H1 (cell line): ENCODE data around the gene USP12. TPM values are rescaled to one million over a fixed set of nuclear protein-coding genes. Genes with fewer than 3 reads are reported as not detected.

Experiments
- CHD7 ChIP-seq: fragments of 300-600 bp; sonication (generic); IDR thresholded peaks from 2 replicates; pipeline ENCODE4 v1.7.1; 2012; ENCODE audit warnings: low read length, moderate library complexity, mild to moderate bottlenecking, inconsistent platforms; ENCODE audit not compliant: insufficient replicate concordance
- EGR1 ChIP-seq: IDR thresholded peaks from 2 replicates; pipeline ENCODE4 v1.6.1; 2011; ENCODE audit warnings: low read depth, low read length, borderline replicate concordance
- PHF8 ChIP-seq: fragments of 200-600 bp; sonication (generic); conservative IDR thresholded peaks from 2 replicates; pipeline ENCODE4 v1.7.1; 2012; ENCODE audit warnings: low read depth, mild to moderate bottlenecking, inconsistent platforms, low read length, moderate library complexity
- RXRA ChIP-seq: IDR thresholded peaks from 2 replicates; pipeline ENCODE4 v1.6.1; 2011; ENCODE audit warnings: low read depth, mild to moderate bottlenecking, low read length, moderate library complexity; ENCODE audit not compliant: insufficient read depth
- polyA plus RNA-seq, 7 experiments: library from polyadenylated mRNA; depleted of rRNA in 3 of 7; stranded (reverse) in 5 of 7; unstranded in 2 of 7; fragments of >200 nt in 5 of 7; fragments of 200-250 nt in 2 of 7; gene quantifications; 1 replicate in 5 of 7; 2 replicates in 1 of 7; 4 replicates in 1 of 7; pipeline versions ENCODE4 v1.2.1 to v1.2.3, GENCODE V29; 2011 to 2013; ENCODE audit warnings: missing spikeins in 2 of 7, mixed read lengths in 2 of 7
- total RNA-seq: library from RNA; stranded (reverse); fragmentation: NEBNext Ultra II Directional; extraction: Animal tissue kit (Norgen Biotek cat#: 25700); gene quantifications from 2 replicates; pipeline ENCODE4 v1.2.1, GENCODE V29; 2021

USP12 gene
- total and polyA plus RNA-seq, 2 of the 8 experiments (the other 6 are each of a cell fraction or from before 2014, with no cell fraction given), result 4.0 to 30.0 TPM

GRCh38 chr13:27131906-27132305, 39.7 kb downstream of the USP12 start (continued):
- TF ChIP-seq PHF8 (no peak), RXRA (no peak), CHD7 (no peak), EGR1 (no peak)
- TF ChIP-seq, all 59 proteins: peak for 0
